HG03175 (cell line): ENCODE data around the gene CHST3.
"Not testable (repeated sequence)": the region's sequence is repeated elsewhere in the genome, so short reads cannot be mapped to it uniquely, and the experiment has no call there.

Experiments
- ATAC-seq: cut with Tn5 transposase; IDR thresholded peaks from one replicate; pipeline ENCODE4 v1.9.1; 2021; ENCODE audit warnings: mild to moderate bottlenecking, moderate library complexity; ENCODE audit not compliant: unreplicated experiment

The CHST3 gene, protein sequence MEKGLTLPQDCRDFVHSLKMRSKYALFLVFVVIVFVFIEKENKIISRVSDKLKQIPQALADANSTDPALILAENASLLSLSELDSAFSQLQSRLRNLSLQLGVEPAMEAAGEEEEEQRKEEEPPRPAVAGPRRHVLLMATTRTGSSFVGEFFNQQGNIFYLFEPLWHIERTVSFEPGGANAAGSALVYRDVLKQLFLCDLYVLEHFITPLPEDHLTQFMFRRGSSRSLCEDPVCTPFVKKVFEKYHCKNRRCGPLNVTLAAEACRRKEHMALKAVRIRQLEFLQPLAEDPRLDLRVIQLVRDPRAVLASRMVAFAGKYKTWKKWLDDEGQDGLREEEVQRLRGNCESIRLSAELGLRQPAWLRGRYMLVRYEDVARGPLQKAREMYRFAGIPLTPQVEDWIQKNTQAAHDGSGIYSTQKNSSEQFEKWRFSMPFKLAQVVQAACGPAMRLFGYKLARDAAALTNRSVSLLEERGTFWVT

DNA sequence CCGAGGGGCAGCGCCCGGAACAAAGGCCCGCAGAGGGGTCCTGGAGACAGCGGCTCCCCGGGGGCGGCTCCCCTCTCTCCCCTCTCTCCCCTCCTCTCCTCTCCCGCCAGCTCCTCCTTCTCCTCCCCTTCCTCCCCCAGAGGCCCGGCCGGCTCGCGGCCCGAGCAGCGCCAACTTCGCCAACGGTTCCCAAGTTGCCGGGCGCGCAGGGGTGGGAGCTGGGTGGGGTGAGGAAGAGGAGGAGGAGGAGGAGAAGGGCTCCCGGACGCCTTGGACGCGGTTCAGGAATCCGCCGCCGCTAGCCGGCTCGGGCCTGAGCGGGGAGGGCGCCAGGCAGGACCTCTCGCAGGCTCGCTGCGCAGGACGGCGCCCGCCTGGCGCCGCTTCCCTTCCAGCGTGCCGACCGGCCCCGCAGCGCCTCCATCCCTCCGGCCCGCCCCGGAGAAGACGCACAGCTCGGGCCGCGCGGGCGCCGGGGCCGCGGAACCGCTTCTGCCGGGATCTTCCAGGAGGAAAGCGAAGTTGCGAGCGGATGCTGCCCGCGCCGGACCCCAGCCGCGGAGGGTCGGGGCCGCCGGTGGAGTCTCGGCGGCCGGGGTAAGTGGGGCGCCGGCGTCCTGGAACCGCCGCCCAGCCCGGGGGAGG is at the start of gene CHST3:
Gene CHST3, plus strand, starts transcription at position 298 of the 645 bp plus-strand sequence. CDS start 41,448 bp downstream, outside the sequence.
- ATAC-seq = no peak

DNA sequence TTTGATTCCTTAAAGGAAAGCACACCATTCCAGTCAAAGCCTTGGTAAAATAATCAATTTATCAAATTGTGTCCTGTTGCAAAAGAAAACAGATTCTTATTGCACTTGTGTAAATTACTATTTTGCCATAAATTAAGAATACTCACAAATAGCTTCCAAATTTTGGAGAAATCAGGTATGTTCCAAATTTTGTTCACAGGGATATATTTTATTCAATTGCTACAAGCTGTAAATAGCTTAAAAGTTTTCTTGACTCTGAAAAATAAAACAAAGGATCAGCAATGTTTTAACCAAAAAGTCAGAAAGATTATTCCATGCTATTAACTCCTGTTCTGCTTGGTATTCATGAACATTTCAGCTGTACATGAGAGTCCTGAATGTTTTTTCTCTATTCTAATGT is 47.4 kb upstream of the CHST3 start:
- no peak for ATAC-seq

DNA sequence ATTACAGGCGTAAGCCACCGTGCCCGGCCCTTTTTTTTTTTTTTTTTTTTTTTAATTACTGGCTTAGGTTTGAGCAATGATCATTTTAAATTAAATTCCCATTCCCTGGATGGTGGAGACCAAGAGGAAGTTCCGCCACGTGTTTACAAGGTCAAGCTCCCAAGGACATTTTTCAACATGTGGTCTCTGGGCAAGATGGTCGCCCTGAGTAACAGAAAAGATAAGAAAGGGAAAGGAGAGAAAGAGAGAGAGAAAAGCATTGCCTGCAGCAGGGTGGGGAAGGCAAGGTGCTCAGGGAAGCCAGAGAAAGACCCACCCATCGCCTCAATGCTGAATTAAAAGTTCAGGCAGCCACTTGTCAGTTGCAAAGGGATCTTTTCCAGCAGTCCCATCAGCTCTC is 45.2 kb upstream of the CHST3 start:
- ATAC-seq = no peak

DNA sequence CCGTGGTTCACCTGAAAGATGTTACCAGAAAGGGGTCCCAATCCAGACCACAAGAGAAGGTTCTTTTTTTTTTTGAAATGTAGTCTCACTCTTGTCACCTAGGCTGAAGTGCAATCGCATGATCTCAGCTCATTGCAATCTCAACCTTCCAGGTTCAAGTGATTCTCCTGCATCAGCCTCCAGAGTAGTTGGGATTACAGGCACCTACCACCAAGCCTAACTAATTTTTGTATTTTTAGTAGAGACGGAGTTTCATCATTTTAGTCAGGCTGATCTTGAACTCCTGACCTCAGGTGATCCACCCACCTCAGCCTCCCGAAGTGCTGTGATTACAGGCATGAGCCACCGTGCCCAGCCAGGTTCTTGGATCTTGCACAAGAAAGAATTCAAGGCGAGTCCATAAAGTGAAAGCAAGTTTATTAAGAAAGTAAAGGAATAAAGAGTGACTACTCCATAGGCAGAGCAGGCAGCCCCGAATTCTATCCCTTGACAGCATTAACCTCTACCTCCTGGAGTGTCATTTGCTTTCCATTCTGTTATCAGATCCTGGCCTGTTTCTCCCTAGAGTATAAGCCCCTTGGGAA is 44.1 kb upstream of the CHST3 start:
- not testable (repeated sequence) for ATAC-seq

DNA sequence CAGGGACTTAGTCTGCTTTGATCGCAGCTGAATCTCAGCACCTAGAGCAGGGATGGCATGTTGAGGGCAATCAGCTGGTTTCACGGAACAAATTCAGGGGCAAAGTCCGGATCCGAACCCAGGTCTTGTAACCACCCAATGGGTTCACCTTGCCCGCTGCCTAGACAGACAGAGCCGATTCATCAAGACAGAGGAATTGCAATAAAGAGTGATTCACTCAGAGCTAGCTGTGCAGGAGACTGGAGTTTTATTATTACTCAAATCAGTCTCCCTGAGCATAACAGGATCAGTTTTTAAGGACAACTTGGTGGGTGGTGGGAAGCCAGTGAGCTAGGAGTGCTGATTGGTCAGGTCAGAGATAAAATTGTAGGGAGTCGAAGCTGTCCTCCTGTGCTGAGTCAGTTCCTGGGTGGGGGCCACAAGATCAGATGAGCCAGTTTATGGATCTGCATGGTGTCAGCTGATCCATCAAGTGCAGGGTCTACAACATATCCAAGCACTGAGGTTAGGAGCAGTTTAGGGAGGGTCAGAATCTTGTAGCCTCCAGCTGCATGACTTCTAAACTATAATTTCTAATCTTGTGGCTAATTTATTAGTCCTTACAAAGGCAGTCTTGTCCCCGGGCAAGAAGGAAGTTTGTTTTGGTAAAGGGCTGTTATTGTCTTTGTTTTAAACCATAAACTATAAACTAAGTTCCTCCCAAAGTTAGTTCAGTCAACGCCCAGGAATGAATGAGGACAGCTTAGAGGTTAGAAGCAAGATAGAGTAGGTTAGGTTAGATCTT is 43.5 kb upstream of the CHST3 start:
- no peak for ATAC-seq

DNA sequence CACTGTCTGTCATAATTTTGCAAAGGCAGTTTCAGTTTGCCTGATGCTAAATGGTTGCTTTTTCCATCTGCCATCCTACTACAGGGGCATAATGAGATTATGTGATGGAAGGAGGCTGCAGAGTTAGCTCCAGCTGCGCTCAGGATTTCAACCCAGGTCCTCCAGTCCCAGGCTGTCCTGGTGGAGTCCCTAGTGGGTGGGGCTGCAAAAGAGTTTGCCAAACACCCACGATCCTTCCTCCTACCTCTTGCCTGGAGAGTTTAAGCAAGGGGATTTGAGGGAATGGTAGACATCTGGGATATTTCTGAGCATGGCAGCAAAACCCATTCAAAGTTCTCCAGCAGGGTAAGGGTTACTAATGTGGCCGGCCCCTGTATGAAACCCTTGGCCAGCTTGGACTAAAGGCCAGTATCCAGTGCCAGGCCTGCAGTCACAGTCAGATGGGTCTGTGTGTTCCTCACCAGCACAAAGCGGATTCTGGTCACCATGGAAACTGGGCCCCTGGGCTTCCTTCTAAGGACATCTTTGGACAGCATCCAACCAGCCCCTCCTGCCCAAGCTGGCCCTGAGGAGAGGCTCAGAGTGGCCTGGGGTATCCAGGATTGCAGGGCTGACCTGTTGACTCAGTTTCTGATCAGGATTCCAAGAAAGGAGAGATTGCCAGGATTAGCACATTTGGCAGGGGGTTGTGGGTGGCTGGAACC is 42.7 kb upstream of the CHST3 start:
- ATAC-seq = no peak

DNA sequence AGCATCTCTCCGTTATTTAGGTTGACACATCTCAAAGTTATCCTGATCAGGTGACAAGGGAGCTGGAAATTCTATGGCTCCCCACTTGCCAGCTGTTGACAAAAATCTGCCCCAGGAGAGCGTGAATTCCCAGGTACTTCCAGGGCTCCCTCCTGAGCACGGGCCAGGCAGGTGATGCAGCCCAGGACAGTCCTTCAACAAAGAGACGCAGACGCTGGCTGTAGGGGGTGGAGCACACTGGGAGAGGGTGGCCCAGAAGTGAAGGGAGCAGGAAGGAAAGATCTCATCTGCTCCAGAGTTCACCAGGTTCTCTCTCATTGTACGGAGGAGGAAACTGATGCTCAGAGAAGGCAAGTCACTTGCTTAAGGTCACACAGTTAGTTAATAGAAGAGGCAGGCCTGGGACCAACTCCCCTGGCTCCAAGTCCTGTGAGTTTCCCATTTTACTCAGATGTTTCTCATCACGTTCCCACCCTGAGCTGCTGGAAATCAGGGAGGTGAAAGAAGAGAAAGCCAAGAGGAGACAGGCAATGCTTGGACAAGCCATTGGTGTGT is 41.0 kb upstream of the CHST3 start:
- ATAC-seq = no peak

DNA sequence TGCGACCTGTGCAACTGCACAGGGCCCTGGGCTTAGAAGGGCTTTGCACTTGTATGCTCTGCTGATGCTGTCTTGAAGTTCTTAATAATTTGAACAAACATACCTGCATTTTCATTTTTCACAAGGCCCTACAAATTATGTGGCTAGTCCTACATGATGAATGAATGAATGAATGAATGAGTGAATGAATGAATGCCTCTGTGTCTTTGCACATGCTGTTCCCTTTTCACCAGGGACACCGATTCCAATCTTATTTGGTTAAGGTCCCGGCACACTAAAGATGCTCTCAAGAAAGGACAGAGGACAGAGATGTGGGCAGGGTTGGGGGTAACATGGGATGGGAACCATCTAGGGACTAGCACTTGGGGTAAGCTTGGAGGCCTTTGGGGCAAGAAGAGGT is 39.4 kb upstream of the CHST3 start:
- ATAC-seq = no peak

DNA sequence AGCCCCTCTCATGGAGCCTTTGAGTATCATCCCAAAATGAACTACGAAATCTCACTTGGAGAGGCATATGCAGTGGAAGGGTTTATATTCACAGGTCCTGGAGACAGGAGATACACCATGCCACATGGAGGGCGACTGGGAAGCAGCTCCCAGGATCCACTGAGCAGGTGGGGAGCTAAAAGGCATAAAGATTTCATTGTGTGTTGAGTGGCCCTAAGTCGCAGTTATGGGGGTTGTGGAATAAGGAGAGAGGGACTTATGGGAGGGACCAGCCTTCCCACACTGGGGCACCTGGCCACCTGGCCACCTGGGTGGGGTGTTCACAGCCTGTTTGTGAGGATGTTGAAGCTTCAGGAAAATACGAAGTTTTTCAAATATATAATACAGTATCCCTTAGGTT is 37.0 kb upstream of the CHST3 start:
- ATAC-seq = no peak

DNA sequence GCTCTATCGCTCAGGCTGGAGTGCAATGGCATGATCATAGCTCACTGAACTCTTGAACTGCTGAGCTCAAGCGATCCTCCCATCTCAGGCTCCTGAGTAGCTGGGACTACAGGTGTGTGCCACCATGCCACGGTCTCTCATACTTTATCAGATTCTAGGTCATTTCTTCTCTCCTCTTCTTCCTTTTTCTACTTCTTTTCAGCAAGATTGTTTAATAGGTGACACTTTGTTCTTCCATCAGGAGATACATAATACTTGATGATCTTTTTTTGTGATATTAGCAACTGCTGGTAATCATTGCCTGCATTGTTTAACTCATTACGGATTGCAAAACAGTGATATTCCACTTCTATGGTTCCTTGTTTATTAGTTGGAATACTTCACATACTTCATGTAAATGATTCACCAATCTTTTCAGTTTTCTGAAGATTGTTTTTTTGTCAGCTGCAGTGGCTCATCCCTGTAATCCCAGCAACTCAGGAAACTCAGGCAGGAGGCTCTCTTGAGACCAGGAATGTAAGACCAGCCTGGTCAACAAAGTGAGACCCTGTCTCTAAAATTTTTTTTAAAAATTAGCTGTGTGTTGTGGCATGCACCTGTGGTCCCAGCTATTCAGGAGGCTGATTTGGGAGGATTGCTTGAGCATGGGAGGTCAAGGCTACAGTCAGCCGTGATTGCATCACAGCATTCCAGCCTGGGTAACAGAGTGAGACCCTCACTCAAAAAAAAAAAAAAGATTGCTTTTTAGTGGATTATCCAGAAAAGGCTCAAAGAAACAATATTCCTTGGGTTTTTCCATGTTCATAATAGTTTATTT is 36.2 kb upstream of the CHST3 start:
- ATAC-seq = no peak

DNA sequence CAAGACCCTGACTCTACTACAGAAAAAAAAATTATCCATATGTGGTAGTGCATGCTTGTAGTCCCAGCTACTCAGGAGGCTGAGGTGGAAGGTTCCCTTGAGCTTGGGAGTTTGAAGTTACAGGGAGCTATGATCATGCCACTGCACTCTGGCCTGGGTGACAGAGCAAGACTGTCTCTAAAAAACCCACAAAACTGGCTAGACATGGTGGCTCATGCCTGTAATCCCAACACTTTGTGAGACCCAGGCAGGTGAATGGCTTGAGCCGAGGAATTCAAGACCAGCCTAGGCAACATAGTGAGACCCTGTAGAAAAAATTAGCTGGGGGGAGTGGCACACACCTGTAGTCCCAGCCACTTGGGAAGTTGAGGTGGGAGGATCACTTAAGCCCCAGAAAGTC is 32.9 kb upstream of the CHST3 start:
- ATAC-seq = no peak

DNA sequence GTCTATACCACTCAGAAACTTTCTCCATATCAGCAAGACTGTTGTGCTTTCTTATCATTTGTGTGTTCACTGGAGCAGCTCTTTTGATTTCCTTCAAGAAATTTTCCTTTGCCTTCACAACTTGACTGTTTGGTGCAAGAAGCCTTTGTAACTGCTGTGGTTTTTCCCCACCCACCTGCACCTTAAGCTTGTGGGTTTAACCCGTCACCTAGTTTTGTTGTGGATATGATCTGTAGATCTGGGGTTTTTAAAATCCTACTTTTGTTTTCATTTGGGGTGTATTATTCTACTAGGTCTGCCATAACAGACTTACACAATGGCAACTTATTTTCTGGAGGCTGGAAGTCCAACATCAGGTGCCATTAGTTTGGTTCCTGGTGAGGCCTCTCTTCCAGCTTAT is 30.5 kb upstream of the CHST3 start:
- ATAC-seq = no peak

DNA sequence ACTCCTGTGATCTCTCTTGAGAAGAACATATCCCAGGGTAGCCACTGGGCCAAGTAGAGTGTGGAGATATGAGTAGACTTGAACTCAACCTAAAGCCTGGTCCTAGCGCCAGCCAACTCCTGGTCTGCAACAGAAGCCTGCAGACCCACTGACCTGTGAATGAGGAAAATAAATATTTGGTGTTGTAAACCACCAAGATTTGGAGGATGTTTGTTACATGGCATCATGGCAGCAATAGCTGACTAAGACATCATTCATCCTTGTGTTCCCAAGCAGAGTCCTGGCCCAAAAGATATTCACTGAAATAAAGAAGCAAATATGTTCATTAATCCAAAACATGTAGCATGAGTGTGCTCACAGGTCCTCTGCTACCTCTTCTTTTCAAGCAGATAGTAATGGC is 26.0 kb upstream of the CHST3 start:
- ATAC-seq = no peak

DNA sequence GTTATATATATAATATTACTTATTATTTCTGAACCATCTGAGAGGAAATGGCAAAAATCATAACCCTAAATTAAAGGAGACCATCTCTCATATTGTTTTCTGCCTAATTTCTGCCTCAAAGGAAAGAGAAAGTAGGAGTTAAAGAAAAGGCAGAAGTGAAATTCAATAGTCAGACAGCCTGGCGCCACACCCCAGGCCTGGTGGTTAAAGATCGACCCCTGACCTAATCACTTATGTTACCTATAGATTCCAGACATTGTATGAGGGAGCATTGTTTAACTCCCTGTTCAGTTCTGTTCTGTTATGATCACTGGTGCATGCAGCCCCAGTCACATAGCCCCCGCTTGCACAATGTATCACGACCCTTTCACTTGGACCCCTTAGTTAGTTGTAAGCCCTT is 24.9 kb upstream of the CHST3 start:
- no peak for ATAC-seq

DNA sequence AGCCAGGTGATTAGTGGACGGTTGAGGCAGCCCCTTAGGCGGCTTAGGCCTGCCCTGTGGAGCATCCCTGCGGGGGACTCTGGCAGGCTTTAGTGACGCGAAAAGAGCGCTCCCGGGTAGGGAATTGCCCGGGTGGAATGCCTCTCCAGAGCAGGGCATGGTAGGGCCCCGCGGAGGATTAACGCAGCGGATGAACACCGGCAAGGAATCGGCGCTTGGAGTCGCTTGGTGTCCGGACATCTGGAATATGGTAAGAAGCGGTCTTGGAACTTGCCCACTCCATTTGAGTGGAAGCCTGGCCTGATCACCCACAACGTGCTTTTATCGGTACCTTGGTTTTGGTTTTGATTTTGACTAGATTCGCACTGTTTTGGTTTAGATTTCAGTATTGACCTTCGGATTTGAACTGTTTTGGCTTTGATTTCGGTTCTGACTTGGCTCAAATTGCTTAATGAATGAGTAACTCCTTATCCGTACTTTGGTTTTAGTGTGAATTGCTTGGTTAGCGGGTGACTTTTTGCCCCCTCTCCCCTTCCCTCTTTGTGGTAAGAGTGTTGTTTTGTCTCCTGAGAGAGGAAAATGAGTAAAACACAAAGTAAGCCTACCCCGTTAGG is 24.2 kb upstream of the CHST3 start:
- ATAC-seq = no peak

DNA sequence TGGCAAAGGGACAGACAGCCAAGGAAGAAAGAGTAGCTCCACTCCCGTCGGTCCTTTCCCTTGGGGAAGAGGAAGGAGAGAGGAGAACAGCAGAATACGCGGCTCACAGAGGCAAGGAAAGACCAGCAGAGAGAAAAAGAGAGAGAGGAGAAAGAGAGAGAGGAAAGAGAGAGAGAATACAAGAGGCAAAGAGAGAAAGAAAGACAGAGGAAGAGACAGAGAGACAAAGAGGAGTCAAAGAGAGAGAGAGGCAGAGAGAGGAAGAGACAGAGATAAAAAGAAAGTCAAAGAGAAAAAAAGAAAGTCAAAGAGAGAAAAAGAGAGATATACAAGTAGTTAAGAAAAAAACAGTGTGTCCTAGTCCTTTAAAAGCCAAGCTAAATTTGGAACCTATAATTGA is 23.4 kb upstream of the CHST3 start:
- no peak for ATAC-seq

DNA sequence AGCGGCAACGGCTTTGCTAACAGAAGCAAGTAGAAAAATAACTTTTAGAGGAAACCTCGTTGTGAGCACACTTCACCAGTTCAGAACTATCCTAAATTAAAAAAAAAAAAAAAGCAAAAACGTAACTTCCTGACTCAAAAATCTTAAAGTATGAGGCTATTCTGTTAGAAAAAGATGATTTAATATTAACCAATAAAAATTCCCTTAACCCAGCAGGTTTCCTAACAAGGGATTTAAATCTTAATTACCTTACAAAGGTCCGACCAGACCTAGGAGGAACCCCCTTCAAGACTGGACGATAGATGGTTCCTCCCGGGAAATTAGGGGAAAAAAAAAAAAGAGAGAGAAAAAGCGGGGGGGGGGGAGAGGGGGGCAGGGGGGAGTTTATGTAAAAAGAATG is 22.9 kb upstream of the CHST3 start:
- ATAC-seq = no peak

DNA sequence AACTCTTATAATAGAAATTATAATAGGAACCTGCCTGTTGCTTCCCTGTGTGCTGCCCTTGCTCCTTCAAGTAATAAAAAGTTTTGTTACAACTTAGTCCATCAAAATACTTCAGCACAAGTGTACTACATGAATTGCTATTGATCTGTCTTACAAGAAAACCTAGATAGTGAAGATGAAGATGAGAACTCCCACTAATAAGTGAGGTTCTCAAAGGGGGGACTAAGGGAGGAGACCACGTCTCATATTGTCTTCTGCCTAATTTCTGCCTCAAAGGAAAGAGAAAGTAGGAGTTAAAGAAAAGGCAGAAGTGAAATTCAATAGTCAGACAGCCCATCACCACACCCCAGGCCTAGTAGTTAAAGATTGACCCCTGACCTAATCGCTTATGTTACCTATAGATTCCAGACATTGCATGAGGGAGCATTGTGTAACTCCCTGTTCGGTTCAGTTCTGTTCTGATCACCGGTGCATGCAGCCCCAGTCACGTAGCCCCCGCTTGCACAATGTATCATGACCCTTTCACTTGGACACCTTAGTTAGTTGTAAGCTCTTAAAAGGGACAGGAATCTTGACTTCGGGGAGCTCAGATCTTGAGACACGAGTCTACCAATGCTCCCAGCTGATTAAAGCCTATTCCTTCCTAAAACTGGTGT is 18.2 kb upstream of the CHST3 start:
- no peak for ATAC-seq

DNA sequence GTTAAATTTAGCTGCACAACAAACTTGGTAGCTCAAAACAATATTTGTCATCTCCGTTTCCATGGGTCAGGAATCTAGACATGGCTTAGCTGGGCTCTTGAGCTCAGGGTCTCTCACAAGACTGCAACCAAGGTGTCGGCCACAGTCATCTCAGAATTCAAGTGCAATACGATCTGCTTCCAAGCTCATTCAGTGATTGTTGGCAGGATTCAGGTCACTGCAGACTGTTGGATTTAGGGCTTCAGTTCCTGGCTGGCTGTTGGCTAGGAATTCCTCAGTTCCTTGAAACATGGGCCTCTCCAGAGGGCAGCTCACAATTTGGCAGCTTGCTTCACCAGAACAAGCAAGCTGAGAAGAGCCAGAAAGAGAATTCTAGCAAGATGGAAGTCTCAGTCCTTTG is 17.5 kb upstream of the CHST3 start:
- no peak for ATAC-seq
